H1 (cell line): ENCODE data around the gene WNT2. TPM values are rescaled to one million over a fixed set of nuclear protein-coding genes. Genes with fewer than 3 reads are reported as not detected.

ENCODE experiments used
- CTCF ChIA-PET: fragments of 300-600 bp; sonication (Branson Sonifier 250); formaldehyde crosslinking; loops from one replicate; lab custom pipeline; 2021; ENCODE audit not compliant: partially characterized antibody; lab: Charles Lee
- POLR2A ChIA-PET: fragments of 300-600 bp; sonication (Branson Sonifier 250); formaldehyde crosslinking; loops from one replicate; lab custom pipeline; 2021; ENCODE audit warnings: inconsistent platforms; ENCODE audit not compliant: partially characterized antibody; lab: Charles Lee
- DNase-seq, 2 experiments: peaks; one replicate each; pipeline versions ENCODE4 v3.0.0 to v3.0.0-alpha.2; 2010 to 2022; ENCODE audit warnings: low spot score in 2 of 2, low read depth in 1 of 2, mixed read lengths in 1 of 2
- FAIRE-seq: peaks from 2 replicates; lab custom pipeline; 2011; peaks lifted over from hg19 to GRCh38; lab: Jason Lieb, UNC
- H2AFZ ChIP-seq: 2 replicates; pipeline ENCODE4 v1.8.1; 2012; ENCODE audit warnings: low read length, inconsistent platforms
- H2AK5ac ChIP-seq: 2 replicates; pipeline ENCODE4 v1.6.1; 2013; ENCODE audit warnings: low read depth, low read length
- H2BK120ac ChIP-seq: replicated peaks from 2 replicates; pipeline ENCODE3; 2013; ENCODE audit warnings: low read depth, low read length, inconsistent platforms
- H2BK12ac ChIP-seq: 2 replicates; pipeline ENCODE4 v1.6.1; 2013; ENCODE audit warnings: low read depth, low read length
- H2BK15ac ChIP-seq: 2 replicates; pipeline ENCODE4 v1.6.1; 2013; ENCODE audit warnings: low read length
- H2BK20ac ChIP-seq: 2 replicates; pipeline ENCODE4 v1.6.1; 2013; ENCODE audit warnings: low read length
- H2BK5ac ChIP-seq: 2 replicates; pipeline ENCODE4 v1.6.1; 2013; ENCODE audit warnings: low read depth, low read length
- H3K14ac ChIP-seq: 2 replicates; pipeline ENCODE4 v1.6.1; 2013; ENCODE audit warnings: inconsistent platforms; ENCODE audit not compliant: insufficient read length
- H3K18ac ChIP-seq: 2 replicates; pipeline ENCODE4 v1.6.1; 2013; ENCODE audit warnings: low read length; ENCODE audit errors: extremely low read depth
- H3K23ac ChIP-seq: 2 replicates; pipeline ENCODE4 v1.6.1; 2013; ENCODE audit warnings: inconsistent platforms; ENCODE audit not compliant: insufficient read length
- H3K23me2 ChIP-seq: 2 replicates; pipeline ENCODE4 v1.6.1; 2013; ENCODE audit warnings: low read depth, low read length
- H3K27ac ChIP-seq: 2 replicates; pipeline ENCODE4 v1.6.1; 2011; ENCODE audit warnings: low read depth, low read length, inconsistent platforms
- H3K27me3 ChIP-seq, 4 experiments: replicated peaks in 1 of 4; 1 replicate in 1 of 4; 2 replicates in 3 of 4; pipeline versions ENCODE4 v1.6.1 to v1.8.1; 2011 to 2013; ENCODE audit warnings: low read length in 3 of 4, mild to moderate bottlenecking in 3 of 4, inconsistent platforms in 2 of 4, mixed read lengths in 2 of 4, moderate library complexity in 1 of 4; ENCODE audit not compliant: control insufficient read depth in 3 of 4, insufficient read depth in 3 of 4; ENCODE audit errors: extremely low read depth in 1 of 4
- H3K36me3 ChIP-seq, 4 experiments: 2 replicates each; pipeline versions ENCODE4 v1.6.1 to v1.8.1; 2011 to 2013; ENCODE audit warnings: mild to moderate bottlenecking in 4 of 4, low read length in 3 of 4, moderate library complexity in 2 of 4, control low read depth in 1 of 4, inconsistent platforms in 1 of 4; ENCODE audit not compliant: insufficient read depth in 4 of 4, control insufficient read depth in 2 of 4
- H3K4ac ChIP-seq: replicated peaks from 2 replicates; pipeline ENCODE3; 2013; ENCODE audit warnings: low read length, low read depth, mixed read lengths, inconsistent platforms; ENCODE audit not compliant: insufficient read length
- H3K4me1 ChIP-seq, 4 experiments: replicated peaks in 1 of 4; 1 replicate in 1 of 4; 2 replicates in 3 of 4; pipeline versions ENCODE4 v1.6.1 to v1.8.1; 2011 to 2013; ENCODE audit warnings: low read length in 3 of 4, inconsistent platforms in 2 of 4, mixed read lengths in 1 of 4; ENCODE audit not compliant: insufficient read depth in 4 of 4, control insufficient read depth in 3 of 4
- H3K4me2 ChIP-seq, 2 experiments: 2 replicates each; pipeline versions ENCODE4 v1.6.1 to v1.8.1; 2011 to 2013; ENCODE audit warnings: low read depth in 2 of 2, low read length in 2 of 2, control low read depth in 1 of 2, inconsistent platforms in 1 of 2, mild to moderate bottlenecking in 1 of 2; ENCODE audit not compliant: insufficient read depth in 1 of 2
- H3K4me3 ChIP-seq, 4 experiments: fragments of 200-600, 300-600 bp in 1 of 4; sonication (generic), shearing (Covaris generic), sonication (Bioruptor Twin) in 1 of 4; 2 replicates each; pipeline versions ENCODE4 v1.5.1 to v1.8.1; 2011 to 2016; ENCODE audit warnings: low read length in 4 of 4, low read depth in 3 of 4, control low read depth in 2 of 4, inconsistent platforms in 2 of 4, mild to moderate bottlenecking in 2 of 4, mixed read lengths in 1 of 4, moderate library complexity in 1 of 4; ENCODE audit not compliant: insufficient read depth in 2 of 4; ENCODE audit errors: extremely low read depth in 1 of 4
- H3K56ac ChIP-seq: replicated peaks from 2 replicates; pipeline ENCODE3; 2013; ENCODE audit warnings: low read depth, mild to moderate bottlenecking, mixed read lengths, low read length, inconsistent platforms; ENCODE audit not compliant: insufficient read length
- H3K79me1 ChIP-seq: 2 replicates; pipeline ENCODE4 v1.6.1; 2013; ENCODE audit warnings: low read depth, low read length, control low read depth
- H3K79me2 ChIP-seq, 2 experiments: 2 replicates each; pipeline versions ENCODE4 v1.6.1 to v1.8.1; 2012 to 2013; ENCODE audit warnings: low read length in 2 of 2, mild to moderate bottlenecking in 2 of 2, inconsistent platforms in 1 of 2; ENCODE audit not compliant: insufficient read depth in 2 of 2, control insufficient read depth in 1 of 2
- H3K9ac ChIP-seq, 4 experiments: replicated peaks in 1 of 4; 1 replicate in 1 of 4; 2 replicates in 3 of 4; pipeline versions ENCODE4 v1.6.1 to v1.8.1; 2011 to 2013; ENCODE audit warnings: low read depth in 3 of 4, low read length in 3 of 4, control low read depth in 2 of 4, mild to moderate bottlenecking in 2 of 4, moderate library complexity in 2 of 4, inconsistent platforms in 1 of 4; ENCODE audit errors: extremely low read depth in 1 of 4
- H3K9me3 ChIP-seq, 2 experiments: 2 replicates each; pipeline versions ENCODE4 v1.6.1 to v1.8.1; 2012 to 2013; ENCODE audit warnings: mild to moderate bottlenecking in 2 of 2, moderate library complexity in 2 of 2, control low read depth in 1 of 2, inconsistent platforms in 1 of 2, low read depth in 1 of 2, low read length in 1 of 2, mixed read lengths in 1 of 2; ENCODE audit not compliant: insufficient read depth in 2 of 2
- H4K20me1 ChIP-seq, 2 experiments: replicated peaks in 1 of 2; 2 replicates each; pipeline versions ENCODE3 to v1.8.1; 2011 to 2013; ENCODE audit warnings: inconsistent platforms in 2 of 2, low read length in 2 of 2, mild to moderate bottlenecking in 1 of 2; ENCODE audit not compliant: insufficient read depth in 2 of 2, control insufficient read depth in 1 of 2
- H4K5ac ChIP-seq: 2 replicates; pipeline ENCODE4 v1.6.1; 2013; ENCODE audit warnings: low read length, low read depth, mixed read lengths, inconsistent platforms; ENCODE audit not compliant: insufficient read length
- H4K8ac ChIP-seq: 2 replicates; pipeline ENCODE4 v1.8.0; 2013; ENCODE audit warnings: mild to moderate bottlenecking, moderate library complexity, low read length, inconsistent platforms; ENCODE audit not compliant: insufficient read depth; ENCODE audit errors: extremely low read depth
- H4K91ac ChIP-seq: replicated peaks from 2 replicates; pipeline ENCODE3; 2013; ENCODE audit warnings: low read length, mixed read lengths, inconsistent platforms; ENCODE audit not compliant: insufficient read length
- ASH2L ChIP-seq: fragments of 200-600, 300-600 bp; sonication (generic); IDR thresholded peaks from one replicate; pipeline ENCODE4 v1.7.1; 2017; ENCODE audit warnings: low read length
- ATF2 ChIP-seq: IDR thresholded peaks from 2 replicates; pipeline ENCODE4 v1.6.1; 2012; ENCODE audit warnings: low read length, inconsistent platforms
- BCL11A ChIP-seq, 2 experiments: IDR thresholded peaks; one replicate each; pipeline ENCODE4 v1.6.1; 2011; ENCODE audit warnings: low read depth in 2 of 2, low read length in 2 of 2, mild to moderate bottlenecking in 2 of 2
- CREB1 ChIP-seq: IDR thresholded peaks from 2 replicates; pipeline ENCODE4 v1.6.1; 2012; ENCODE audit warnings: inconsistent platforms
- E2F6 ChIP-seq: IDR thresholded peaks from 2 replicates; pipeline ENCODE4 v1.6.1; 2012; ENCODE audit warnings: inconsistent platforms
- EZH2 ChIP-seq: fragments of 200-600 bp; sonication (generic); IDR thresholded peaks from 2 replicates; pipeline ENCODE4 v1.7.1; 2012; ENCODE audit warnings: low read depth, mild to moderate bottlenecking, moderate library complexity, low read length, inconsistent platforms; ENCODE audit not compliant: severe bottlenecking
- KDM5A ChIP-seq: fragments of 200-600 bp; IDR thresholded peaks from 2 replicates; pipeline ENCODE4 v1.7.1; 2012; ENCODE audit warnings: mild to moderate bottlenecking, low read length, inconsistent platforms, mixed read lengths
- NRF1 ChIP-seq: IDR thresholded peaks from 2 replicates; pipeline ENCODE4 v1.6.1; 2011; ENCODE audit warnings: mild to moderate bottlenecking, low read depth, low read length, improper control_type of control experiment
- SAP30 ChIP-seq: fragments of 300-600 bp; sonication (generic); IDR thresholded peaks from 2 replicates; pipeline ENCODE4 v1.7.1; 2012; ENCODE audit warnings: low read length, moderate library complexity, mild to moderate bottlenecking, inconsistent platforms; ENCODE audit not compliant: insufficient read depth, insufficient replicate concordance
- SIRT6 ChIP-seq: IDR thresholded peaks from one replicate; pipeline ENCODE4 v1.7.1; 2012; ENCODE audit warnings: low read length, inconsistent platforms
- TEAD4 ChIP-seq: IDR thresholded peaks from 2 replicates; pipeline ENCODE4 v1.6.1; 2012; ENCODE audit warnings: low read depth, low read length, inconsistent platforms, mixed read lengths
- ZNF274 ChIP-seq: IDR thresholded peaks from 2 replicates; pipeline ENCODE4 v1.7.0; 2012; ENCODE audit warnings: low read length, borderline replicate concordance; ENCODE audit errors: extremely low read depth
- WGBS, 2 experiments: shearing (Covaris generic) in 1 of 2; methylation state at CpG; one replicate each; pipeline versions ENCODE4 v1.1.6 to v1.1.7; 2013 to 2015; ENCODE audit warnings: low lambda C conversion rate in 2 of 2, mixed read lengths in 2 of 2, inconsistent platforms in 1 of 2, low coverage in 1 of 2, missing lambda C conversion rate in 1 of 2; ENCODE audit not compliant: insufficient replicate concordance in 2 of 2, insufficient coverage in 1 of 2, insufficient read length in 1 of 2; ENCODE audit errors: extremely low coverage in 1 of 2, missing lambda C conversion rate in 1 of 2; 5-methylcytosine and 5-hydroxymethylcytosine counted together
- polyA plus RNA-seq, 7 experiments: library from polyadenylated mRNA; depleted of rRNA in 3 of 7; stranded (reverse) in 5 of 7; unstranded in 2 of 7; fragments of >200 nt in 5 of 7; fragments of 200-250 nt in 2 of 7; gene quantifications; 1 replicate in 5 of 7; 2 replicates in 1 of 7; 4 replicates in 1 of 7; pipeline versions ENCODE4 v1.2.1 to v1.2.3, GENCODE V29; 2011 to 2013; ENCODE audit warnings: missing spikeins in 2 of 7, mixed read lengths in 2 of 7
- total RNA-seq: library from RNA; stranded (reverse); fragmentation: NEBNext Ultra II Directional; extraction: Animal tissue kit (Norgen Biotek cat#: 25700); gene quantifications from 2 replicates; pipeline ENCODE4 v1.2.1, GENCODE V29; 2021

The WNT2 gene
- total and polyA plus RNA-seq, 2 of the 8 experiments (the other 6 are each of a cell fraction or from before 2014, with no cell fraction given) = not detected

- Histone ChIP-seq H4K20me1 (no peaks in the 10 kb centered on the region), H3K23me2 (no peaks in the 10 kb centered on the region), H2BK5ac (no peak overlapping the region), H4K8ac (no peak overlapping the region), H3K79me2 (no peaks in the 10 kb centered on the region), H3K18ac (no peak overlapping the region), H3K14ac (no peak overlapping the region), H3K4ac (no peak overlapping the region), H4K91ac (no peak overlapping the region), H3K9me3 (no peaks in the 10 kb centered on the region), H2BK15ac (no peak overlapping the region), H3K4me2 (no peak overlapping the region), H3K9ac (no peak overlapping the region), H2BK12ac (no peak overlapping the region), H3K27ac (no peak overlapping the region), H2AFZ (no peak overlapping the region)
- CTCF ChIA-PET = no interaction called here
- no peak for DNase-seq
- TF ChIP-seq SAP30 = no peak
- no peak for TF ChIP-seq ASH2L
- no peak for TF ChIP-seq KDM5A
- no peak for TF ChIP-seq NRF1
- TF ChIP-seq SIRT6 = no peak
- no peak for TF ChIP-seq ZNF274
- TF ChIP-seq CREB1 = no peak
- no peak for TF ChIP-seq E2F6
- TF ChIP-seq BCL11A (IDR thresholded peaks at IDR 0.05; ENCODE audit: low read depth in 2 of 2, low read length in 2 of 2) = no peak
- TF ChIP-seq EZH2 = no peak
- no peak for TF ChIP-seq TEAD4
- TF ChIP-seq ATF2 = no peak
- TF ChIP-seq, all 59 proteins: peak for 0
- H4K5ac ChIP-seq = no peak overlapping the region
- H3K27me3 ChIP-seq = no peaks in the 10 kb centered on the region; a peak in 1 of 7 replicates
- 90% methylated on average over 5 of the region's 5 CpGs; no CpG with 5 or more reads in 1 of the 2 experiments for WGBS, 2 experiments
- no peak overlapping the region for H2BK20ac ChIP-seq
- H3K36me3 ChIP-seq = no peaks in the 10 kb centered on the region
- H2BK120ac ChIP-seq = no peak overlapping the region
- no peak overlapping the region for H3K23ac ChIP-seq
- no peak overlapping the region for H2AK5ac ChIP-seq
- H3K4me1 ChIP-seq = no peaks in the 10 kb centered on the region
- POLR2A ChIA-PET = no interaction called here
- no peaks in the 10 kb centered on the region for H3K79me1 ChIP-seq
- H3K56ac ChIP-seq = no peak overlapping the region
- H3K4me3 ChIP-seq = no peak overlapping the region
- no peak for FAIRE-seq
Measured at GRCh38 chr7:117281562-117281961, 41.3 kb downstream of the WNT2 start.
